D721Med (cell line): Measurements from ENCODE around the gene RAB3C.

Source experiments
- DNase-seq: peaks from one replicate; pipeline ENCODE4 v3.0.0; 2011; ENCODE audit warnings: low spot score; ENCODE audit not compliant: insufficient read length
- FAIRE-seq: peaks from 2 replicates; lab custom pipeline; 2011; peaks lifted over from hg19 to GRCh38; lab: Jason Lieb, UNC
- TF ChIP-seq, protein P1 (sequence below): IDR thresholded peaks from 2 replicates; pipeline ENCODE4 v1.5.1; 2012; ENCODE audit warnings: mild to moderate bottlenecking, control low read depth; ENCODE audit not compliant: insufficient read depth; ENCODE audit errors: missing control alignments

Gene RAB3C

DNA sequence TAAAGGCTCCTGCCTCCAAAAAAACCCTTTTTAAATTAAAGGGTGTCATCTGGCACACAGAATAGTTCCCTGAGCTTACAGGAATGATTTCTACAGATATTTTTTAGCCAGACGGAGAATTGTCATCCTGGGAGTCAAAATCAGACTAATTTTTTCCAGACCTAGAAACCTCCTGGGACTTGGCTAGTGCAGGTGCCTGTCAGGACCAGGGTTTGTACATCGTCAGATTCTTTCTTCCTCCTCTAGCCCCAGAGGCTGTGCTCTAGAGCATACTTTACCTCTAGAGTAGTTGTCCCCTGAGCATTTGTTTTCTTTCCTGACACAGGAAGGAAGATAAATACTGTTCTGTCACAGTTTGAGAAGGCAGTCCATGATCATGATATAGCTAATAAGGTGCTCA lies 52.5 kb downstream of the RAB3C start:
- no peak for DNase-seq
- TF ChIP-seq, protein P1, sequence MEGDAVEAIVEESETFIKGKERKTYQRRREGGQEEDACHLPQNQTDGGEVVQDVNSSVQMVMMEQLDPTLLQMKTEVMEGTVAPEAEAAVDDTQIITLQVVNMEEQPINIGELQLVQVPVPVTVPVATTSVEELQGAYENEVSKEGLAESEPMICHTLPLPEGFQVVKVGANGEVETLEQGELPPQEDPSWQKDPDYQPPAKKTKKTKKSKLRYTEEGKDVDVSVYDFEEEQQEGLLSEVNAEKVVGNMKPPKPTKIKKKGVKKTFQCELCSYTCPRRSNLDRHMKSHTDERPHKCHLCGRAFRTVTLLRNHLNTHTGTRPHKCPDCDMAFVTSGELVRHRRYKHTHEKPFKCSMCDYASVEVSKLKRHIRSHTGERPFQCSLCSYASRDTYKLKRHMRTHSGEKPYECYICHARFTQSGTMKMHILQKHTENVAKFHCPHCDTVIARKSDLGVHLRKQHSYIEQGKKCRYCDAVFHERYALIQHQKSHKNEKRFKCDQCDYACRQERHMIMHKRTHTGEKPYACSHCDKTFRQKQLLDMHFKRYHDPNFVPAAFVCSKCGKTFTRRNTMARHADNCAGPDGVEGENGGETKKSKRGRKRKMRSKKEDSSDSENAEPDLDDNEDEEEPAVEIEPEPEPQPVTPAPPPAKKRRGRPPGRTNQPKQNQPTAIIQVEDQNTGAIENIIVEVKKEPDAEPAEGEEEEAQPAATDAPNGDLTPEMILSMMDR: no peak
- FAIRE-seq: no peak

DNA sequence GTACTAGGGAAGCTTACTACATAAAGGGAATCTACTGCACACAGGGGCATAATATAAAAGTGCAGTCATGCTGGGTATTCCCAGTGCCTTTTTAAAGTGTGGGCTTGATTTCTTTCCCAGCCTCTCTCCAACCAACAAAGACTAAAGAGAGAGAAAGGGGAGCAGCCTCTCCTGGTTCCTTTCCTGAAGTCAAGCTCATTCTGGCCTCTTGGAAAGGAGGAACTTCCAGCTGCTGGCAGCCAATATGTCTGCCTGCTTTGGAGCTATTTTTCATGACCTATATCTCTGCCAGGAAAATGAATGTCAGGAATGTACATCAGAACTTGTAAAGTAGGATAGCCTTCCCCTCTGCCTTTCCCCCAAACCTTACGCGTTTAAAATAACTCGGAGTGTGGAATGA lies 57.1 kb downstream of the RAB3C start:
- TF ChIP-seq, protein P1: no peak
- FAIRE-seq (no peak), DNase-seq (no peak)

DNA sequence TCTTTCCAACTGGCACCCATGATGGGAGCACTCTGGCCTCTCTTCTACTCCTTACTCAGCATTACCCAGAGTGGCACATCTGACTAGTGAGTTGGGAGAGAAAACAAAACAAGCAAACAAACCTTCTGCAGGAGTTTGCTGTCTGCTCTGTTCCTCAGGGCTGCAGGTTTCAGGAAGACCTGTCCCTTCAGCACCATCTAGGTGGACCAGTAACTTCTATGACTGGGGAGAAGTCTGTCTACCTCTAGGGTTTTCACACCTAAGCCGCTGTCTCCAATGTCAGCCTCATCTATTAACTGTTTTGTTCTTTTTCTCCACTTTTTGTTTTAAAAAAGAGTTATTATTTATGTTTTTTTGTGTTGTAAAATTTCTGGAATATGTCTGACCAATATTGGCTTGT lies 58.7 kb downstream of the RAB3C start:
- no peak for FAIRE-seq
- DNase-seq: no peak

DNA sequence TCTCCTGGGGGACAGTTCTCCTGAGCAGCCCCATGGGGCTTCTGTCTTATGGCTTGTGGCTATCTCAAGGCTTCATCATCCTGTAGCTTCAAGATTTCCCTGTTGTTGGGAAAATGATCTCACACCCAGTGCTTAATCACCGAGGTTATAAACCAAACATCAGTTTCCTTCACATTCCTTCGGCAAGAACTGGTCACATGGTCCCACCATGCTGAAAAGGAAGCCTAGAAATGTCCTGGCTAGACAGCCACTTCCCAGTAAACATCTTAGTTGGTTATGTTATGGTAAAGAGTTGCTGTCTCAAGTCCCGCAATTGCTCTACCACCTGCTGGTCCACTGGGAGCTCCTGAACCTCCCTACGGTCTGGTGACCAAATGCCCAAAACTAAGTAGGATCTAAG lies 66.0 kb downstream of the RAB3C start:
- FAIRE-seq (no peak), DNase-seq (no peak)
- TF ChIP-seq, protein P1: no peak

More for the DNA sequence above, 58.7 kb downstream of the RAB3C start:
- TF ChIP-seq, protein P1: no peak

DNA sequence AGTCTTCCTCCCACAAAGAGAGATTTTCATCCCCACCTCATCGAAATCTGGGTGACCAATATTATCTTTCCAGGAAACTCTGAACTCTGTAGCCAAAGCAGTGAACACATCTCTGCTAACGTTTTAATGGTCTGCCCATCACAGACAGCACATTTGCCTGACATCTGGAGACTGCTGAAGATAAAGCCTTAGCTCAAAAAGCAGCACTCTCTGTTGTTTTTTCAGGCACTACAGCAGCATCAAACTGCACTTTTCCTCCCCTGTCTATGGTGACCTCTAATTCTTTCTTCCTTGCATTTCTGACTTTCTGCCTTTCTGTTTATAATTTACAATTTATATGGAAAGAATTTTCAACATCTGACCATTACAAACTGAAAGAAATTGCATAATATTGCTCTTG lies 66.8 kb downstream of the RAB3C start:
- TF ChIP-seq, protein P1: no peak
- no peak for FAIRE-seq
- no peak for DNase-seq

DNA sequence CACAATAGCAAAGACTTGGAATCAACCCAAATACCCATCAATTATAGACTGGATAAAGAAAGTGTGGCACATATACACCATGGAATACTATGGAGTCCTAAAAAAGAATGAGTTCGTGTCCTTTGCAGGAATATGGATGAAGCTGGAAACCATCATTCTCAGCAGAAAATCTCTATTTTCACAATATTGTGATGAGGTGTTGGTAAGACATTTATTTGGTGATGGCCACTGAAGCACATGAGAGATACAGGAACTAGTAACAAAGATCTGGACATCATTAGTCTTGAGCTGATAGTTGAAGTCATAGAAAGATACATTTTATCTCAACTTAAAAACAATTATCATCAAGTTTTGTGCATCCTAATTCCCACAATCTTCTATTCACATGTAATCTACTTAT lies 70.6 kb downstream of the RAB3C start:
- TF ChIP-seq, protein P1: no peak
- DNase-seq (no peak), FAIRE-seq (peak; percentile 11)

DNA sequence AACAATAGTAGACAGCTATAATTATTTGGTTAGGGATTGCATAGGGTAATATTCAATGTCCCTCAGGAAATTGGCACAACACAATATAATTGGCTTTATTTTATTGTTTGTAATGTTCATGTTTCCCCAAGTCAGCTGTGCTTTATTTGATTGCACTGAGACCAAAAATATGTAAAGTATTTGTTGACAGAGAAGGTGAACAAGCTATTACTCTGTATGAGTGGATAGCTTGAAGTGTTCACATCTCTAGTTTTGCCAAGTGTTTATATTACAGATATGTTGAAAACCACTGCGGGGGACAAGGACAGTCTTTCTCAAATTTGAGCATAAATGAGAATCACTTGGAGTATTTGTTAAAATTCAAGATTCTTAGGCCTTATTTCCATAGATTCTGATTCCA lies 83.3 kb downstream of the RAB3C start:
- no peak for DNase-seq
- no peak for FAIRE-seq
- TF ChIP-seq, protein P1: no peak
